OCI-LY1 (cell line): ENCODE results near the gene NEGR1.

Experiments used
- H2AFZ ChIP-seq: fragments of 200-600 bp; sonication (generic), shearing (Covaris generic); 2 replicates; pipeline ENCODE4 v1.6.0; 2014; ENCODE audit warnings: antibody characterized with exemption, mild to moderate bottlenecking, low read length
- H3F3A ChIP-seq: fragments of 200-600 bp; sonication (generic), shearing (Covaris generic); 2 replicates; pipeline ENCODE4 v1.6.0; 2014; ENCODE audit warnings: mild to moderate bottlenecking, antibody characterized with exemption, low read length, moderate library complexity; ENCODE audit not compliant: insufficient read depth
- H3K27ac ChIP-seq: fragments of 200-600 bp; sonication (generic); 2 replicates; pipeline ENCODE4 v1.5.1; 2014; ENCODE audit warnings: low read length, mixed run types, mild to moderate bottlenecking, low read depth; ENCODE audit not compliant: poor library complexity, severe bottlenecking
- H3K27me3 ChIP-seq: fragments of 200-600 bp; sonication (generic); 2 replicates; pipeline ENCODE4 v1.6.0; 2014; ENCODE audit warnings: antibody characterized with exemption, mild to moderate bottlenecking, low read length, moderate library complexity; ENCODE audit not compliant: insufficient read depth
- H3K36me3 ChIP-seq: fragments of 200-600 bp; sonication (generic); 2 replicates; pipeline ENCODE4 v1.6.1; 2014; ENCODE audit warnings: mild to moderate bottlenecking, antibody characterized with exemption, low read length, moderate library complexity, mixed read lengths; ENCODE audit not compliant: insufficient read depth
- H3K4me1 ChIP-seq: fragments of 200-600 bp; sonication (generic); 2 replicates; pipeline ENCODE4 v1.5.1; 2014; ENCODE audit warnings: mild to moderate bottlenecking, low read length, moderate library complexity; ENCODE audit not compliant: insufficient read depth, severe bottlenecking
- H3K4me2 ChIP-seq: fragments of 200-600 bp; sonication (generic), shearing (Covaris generic); 2 replicates; pipeline ENCODE4 v1.6.1; 2014; ENCODE audit warnings: low read length
- H3K4me3 ChIP-seq: fragments of 200-600 bp; sonication (generic); 2 replicates; pipeline ENCODE4 v1.5.1; 2014; ENCODE audit warnings: low read length, low read depth, mild to moderate bottlenecking, mixed read lengths; ENCODE audit not compliant: poor library complexity, severe bottlenecking
- H3K79me2 ChIP-seq: fragments of 200-600 bp; shearing (Covaris generic); 2 replicates; pipeline ENCODE4 v1.6.1; 2016; ENCODE audit warnings: mixed run types, low read length, mixed read lengths; ENCODE audit not compliant: insufficient read depth
- H3K9ac ChIP-seq: fragments of 200-600 bp; sonication (generic), shearing (Covaris generic); 2 replicates; pipeline ENCODE4 v1.6.1; 2014; ENCODE audit warnings: mild to moderate bottlenecking, low read length, mixed read lengths
- H3K9me2 ChIP-seq: fragments of 200-600 bp; sonication (generic), shearing (Covaris generic); 2 replicates; pipeline ENCODE4 v1.6.1; 2014; ENCODE audit warnings: low read depth, mild to moderate bottlenecking, low read length, mixed read lengths
- H3K9me3 ChIP-seq: fragments of 200-600 bp; shearing (Covaris generic); 2 replicates; pipeline ENCODE4 v1.6.1; 2014; ENCODE audit warnings: low read length, mixed read lengths
- H4K20me1 ChIP-seq: fragments of 200-600 bp; sonication (generic), shearing (Covaris generic); 2 replicates; pipeline ENCODE4 v1.6.0; 2016; ENCODE audit warnings: mild to moderate bottlenecking, low read length; ENCODE audit not compliant: insufficient read depth
- CTCF ChIP-seq: fragments of 200-600 bp; sonication (generic), shearing (Covaris generic); IDR thresholded peaks from 2 replicates; pipeline ENCODE4 v1.5.1; 2017; ENCODE audit warnings: mild to moderate bottlenecking, antibody characterized with exemption, low read length, moderate library complexity, mixed read lengths
- EZH2 ChIP-seq: fragments of 200-600 bp; sonication (generic), shearing (Covaris generic); IDR thresholded peaks from 2 replicates; pipeline ENCODE4 v1.8.0; 2017; ENCODE audit warnings: borderline replicate concordance, mixed run types, mild to moderate bottlenecking, antibody characterized with exemption, low read length, moderate library complexity, mixed read lengths

Gene NEGR1

GRCh38 chr1:72184099-72184701, 98.1 kb downstream of the NEGR1 start:
- Histone ChIP-seq H3K9me3 (no peaks in the 10 kb centered on the region), H3K27me3 (no peaks in the 10 kb centered on the region), H2AFZ (no peak overlapping the region), H3K27ac (no peak overlapping the region), H3K4me1 (no peaks in the 10 kb centered on the region), H3K4me2 (no peak overlapping the region), H3K4me3 (no peak overlapping the region), H3K36me3 (no peaks in the 10 kb centered on the region), H3K79me2 (no peaks in the 10 kb centered on the region), H4K20me1 (no peaks in the 10 kb centered on the region), H3F3A (no peaks in the 10 kb centered on the region), H3K9ac (no peak overlapping the region), H3K9me2 (no peaks in the 10 kb centered on the region)
- no peak for TF ChIP-seq EZH2
- TF ChIP-seq CTCF, result no peak

GRCh38 chr1:72182859-72183258, 99.5 kb downstream of the NEGR1 start:
- Histone ChIP-seq H3K4me1 (no peaks in the 10 kb centered on the region), H3K9me2 (no peaks in the 10 kb centered on the region), H3K79me2 (no peaks in the 10 kb centered on the region), H3K4me2 (no peak overlapping the region), H2AFZ (no peak overlapping the region), H3F3A (no peaks in the 10 kb centered on the region), H3K36me3 (no peaks in the 10 kb centered on the region), H3K27me3 (no peaks in the 10 kb centered on the region), H3K9ac (no peak overlapping the region), H3K4me3 (no peak overlapping the region), H4K20me1 (no peaks in the 10 kb centered on the region), H3K27ac (no peak overlapping the region), H3K9me3 (no peaks in the 10 kb centered on the region)
- TF ChIP-seq EZH2 (no peak), CTCF (no peak)

GRCh38 chr1:72178266-72178665, 104.1 kb downstream of the NEGR1 start:
- Histone ChIP-seq H3K36me3 (no peaks in the 10 kb centered on the region), H3K9me2 (no peaks in the 10 kb centered on the region), H3K9ac (no peak overlapping the region), H4K20me1 (no peaks in the 10 kb centered on the region), H2AFZ (no peak overlapping the region), H3F3A (no peaks in the 10 kb centered on the region), H3K27ac (no peak overlapping the region), H3K79me2 (no peaks in the 10 kb centered on the region), H3K4me2 (no peak overlapping the region), H3K4me3 (no peak overlapping the region), H3K9me3 (no peaks in the 10 kb centered on the region), H3K4me1 (no peaks in the 10 kb centered on the region), H3K27me3 (no peaks in the 10 kb centered on the region)
- TF ChIP-seq CTCF, result no peak
- no peak for TF ChIP-seq EZH2
